ENCODE results near the gene SIDT1.
A peak's percentile ranks its signal among the peaks of the same experiment; 100 is the strongest.

SIDT1 gene

DNA sequence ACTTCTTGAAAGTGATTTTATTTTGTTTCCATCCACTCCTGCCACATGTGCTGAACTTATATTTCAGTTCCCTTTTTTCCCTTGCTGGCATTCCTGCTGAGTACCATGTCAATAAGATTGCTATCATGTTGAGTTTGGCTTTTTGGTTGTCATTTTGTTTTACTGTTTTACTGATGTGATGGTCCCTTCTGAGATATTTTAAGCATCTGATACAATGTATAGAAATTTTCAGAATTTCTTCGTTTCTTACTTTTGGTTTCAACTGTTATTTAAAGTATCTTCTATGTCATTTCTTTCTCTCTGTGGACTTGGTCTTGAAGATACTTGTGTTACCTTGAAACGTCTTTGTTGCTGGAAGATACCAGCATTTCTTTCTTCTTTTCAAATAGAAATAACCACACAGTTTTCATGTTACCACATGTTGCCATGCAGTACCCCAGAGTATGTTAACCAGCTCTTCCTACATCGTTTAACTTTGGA lies 14.1 kb downstream of the SIDT1 start:
- DNase-seq = no peak

DNA sequence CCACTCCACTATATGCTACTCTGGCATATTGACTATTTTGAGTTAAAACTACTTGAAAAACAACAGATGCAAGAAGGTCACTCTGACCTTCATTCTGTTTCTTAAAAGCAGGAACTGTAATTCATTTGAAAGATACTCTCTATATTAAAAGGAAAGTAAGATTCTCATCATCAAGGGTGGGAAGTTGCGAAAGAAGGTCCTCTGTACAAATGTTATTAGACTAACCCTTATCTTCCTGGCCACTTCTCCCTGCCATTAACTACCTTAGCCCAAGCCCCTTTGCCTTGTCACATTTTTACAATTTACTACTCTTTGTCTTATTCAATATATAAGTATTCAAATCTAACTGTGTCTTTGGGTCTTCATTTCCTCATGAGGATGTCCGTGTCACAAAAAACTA lies 16.1 kb downstream of the SIDT1 start:
- DNase-seq = no peak

DNA sequence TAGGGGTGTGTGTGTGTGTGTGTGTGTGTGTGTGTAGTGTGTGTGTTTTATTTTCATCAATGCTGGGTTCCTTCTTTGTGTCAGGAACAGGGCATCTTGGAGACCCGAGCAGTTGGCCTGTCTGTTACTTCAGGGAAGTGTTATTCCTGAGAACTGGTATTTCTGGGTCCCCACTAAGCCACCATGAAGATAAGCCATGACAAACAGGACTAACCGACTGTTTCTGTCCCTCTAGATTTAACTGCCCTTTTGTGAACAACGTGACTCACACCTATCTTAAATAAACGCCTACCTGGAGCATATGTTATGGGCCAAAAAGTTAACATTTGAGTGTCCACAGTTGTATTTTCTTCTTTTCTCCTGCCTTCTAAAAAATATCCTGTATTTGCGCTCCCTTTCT lies 19.5 kb downstream of the SIDT1 start:
- no peak for DNase-seq

DNA sequence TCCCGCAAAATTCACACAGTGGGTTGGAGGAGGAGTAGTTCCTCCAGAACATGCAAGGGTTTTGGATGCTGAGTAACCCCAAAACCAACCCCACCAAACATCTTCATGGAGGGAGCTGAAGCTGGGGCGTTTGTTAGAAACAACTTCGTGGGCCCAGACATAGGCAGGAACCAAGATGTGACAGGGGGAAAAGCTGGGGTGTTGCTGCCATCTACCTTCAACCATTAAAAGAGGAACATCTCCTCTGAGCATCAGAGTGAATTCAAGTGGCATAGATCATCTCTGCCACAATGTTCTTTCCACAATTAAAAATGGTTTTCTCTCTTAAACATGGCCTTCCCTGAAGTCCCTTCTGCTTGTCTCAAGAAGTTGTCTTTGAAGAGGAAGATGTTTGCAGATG lies 20.5 kb downstream of the SIDT1 start:
- no peak for DNase-seq

DNA sequence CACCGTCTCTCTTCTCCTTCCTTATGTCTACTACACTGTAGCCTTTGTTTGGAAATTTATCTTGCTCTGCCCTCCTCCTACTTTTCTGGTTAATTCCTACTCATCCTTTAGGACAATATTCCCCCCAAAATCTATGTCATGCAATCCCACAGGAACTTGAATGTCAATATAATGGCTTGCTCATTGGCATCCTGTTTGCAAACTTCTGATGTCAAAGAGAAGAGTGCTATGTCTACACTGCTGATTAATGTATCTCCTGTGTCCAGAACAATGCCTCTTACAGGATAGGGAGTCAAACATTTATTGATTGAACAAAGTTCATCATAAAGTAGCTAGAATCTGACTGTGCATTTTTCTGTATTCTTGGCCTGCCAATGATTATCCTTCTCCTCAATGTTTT lies 22.8 kb downstream of the SIDT1 start:
- DNase-seq = no peak

DNA sequence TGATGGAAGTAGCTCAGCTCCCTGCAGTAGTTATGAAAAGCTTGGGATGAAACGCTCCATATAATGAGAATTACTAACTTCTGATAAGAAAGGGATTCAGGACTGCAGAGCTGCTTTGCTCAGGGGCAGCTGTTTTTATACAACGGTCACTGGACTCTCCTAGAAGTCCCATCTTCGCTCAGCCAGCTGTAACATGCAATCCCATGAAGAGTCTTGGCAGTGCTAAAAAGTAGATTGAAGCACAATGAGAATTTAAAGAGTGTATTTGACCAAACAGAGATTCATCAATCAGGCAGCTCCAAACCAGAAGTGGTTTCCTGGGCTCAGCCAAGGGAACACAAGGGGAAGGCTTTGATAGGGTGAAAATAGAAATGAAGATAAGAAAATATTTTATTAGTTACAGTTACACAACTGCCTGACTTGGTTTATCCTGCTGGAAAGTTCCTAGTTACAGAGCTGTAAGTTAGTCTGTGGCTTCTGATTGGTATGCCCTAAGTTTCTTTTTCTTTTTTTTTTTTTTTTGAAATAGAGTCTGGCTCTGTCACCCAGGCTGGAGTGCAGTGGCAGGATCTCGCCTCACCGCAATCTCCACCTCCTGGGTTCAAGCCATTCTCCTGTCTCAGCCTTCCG lies 24.1 kb downstream of the SIDT1 start:
- DNase-seq = no peak

DNA sequence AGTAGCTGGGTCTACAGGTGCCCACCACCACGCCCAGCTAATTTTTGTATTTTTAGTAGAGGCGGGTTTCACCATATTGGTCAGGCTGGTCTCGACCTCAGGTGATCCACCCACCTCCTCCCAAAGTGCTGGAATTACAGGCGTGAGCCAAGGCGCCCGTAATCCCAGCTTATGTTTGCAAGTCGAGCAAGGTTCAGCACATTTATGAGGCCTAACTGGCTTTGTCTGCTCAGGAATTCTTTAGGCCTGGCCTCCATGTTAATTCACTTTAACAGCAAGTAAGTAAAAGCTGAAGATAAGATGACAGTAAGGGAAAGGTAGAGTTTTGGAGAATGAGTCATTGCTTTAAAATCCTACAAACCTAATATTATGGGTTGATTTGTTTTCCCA lies 24.6 kb downstream of the SIDT1 start:
- DNase-seq = no peak

DNA sequence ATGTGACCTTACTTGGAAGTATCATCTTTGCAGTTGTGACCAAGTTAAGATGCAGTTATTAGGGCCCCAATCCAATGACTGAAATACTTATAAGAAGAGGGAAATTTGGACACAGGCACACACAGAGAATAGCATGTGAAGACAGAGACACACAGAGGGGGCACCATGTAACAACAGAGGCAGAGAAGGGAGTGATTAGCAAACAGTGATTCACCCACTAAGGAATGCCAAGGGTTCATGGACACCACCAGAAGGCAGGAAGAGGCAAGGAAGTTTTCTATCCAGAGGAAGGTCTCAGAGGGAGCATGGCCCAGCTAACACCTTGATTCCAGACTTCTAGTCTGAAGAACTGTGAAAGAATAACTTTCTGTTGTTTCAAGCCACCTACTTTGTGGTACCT lies 25.0 kb downstream of the SIDT1 start:
- no peak for DNase-seq

DNA sequence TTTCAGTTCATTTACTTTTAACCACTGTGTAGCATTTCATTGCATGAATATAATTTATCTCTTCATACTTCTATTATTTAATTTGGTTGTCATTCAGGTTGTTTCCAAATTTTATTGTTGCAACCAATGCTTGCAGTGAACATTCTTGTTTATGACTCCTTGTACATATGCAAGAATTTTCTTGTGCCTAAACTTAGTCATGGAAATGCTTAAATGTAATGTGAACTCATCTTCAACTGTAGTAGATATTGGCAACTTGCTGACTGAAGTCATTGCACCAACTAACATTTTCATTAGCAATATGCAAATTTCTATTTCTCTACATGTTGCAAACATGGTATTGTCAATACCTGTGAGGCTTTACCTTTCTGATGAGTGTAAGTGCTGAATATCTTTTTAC lies 26.7 kb downstream of the SIDT1 start:
- no peak for DNase-seq

DNA sequence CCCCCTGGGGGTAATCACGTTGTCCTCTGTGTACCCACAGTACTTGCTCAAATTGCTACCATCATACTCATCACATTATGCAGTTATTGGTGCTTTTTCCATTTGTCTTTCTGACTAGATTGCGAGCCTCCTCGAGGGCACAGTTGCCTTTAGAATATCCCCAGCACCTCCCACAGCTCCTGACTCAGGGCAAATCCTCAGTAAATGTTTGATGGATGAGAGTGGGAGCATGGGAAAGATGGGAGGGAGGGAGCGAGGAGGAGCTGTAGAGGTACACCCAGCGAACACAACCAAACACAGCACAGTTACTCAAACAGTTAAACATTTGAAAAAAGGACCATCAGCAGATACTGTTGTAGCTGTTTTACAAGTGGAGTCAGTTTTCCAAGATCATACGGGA lies 27.9 kb downstream of the SIDT1 start:
- no peak for DNase-seq

DNA sequence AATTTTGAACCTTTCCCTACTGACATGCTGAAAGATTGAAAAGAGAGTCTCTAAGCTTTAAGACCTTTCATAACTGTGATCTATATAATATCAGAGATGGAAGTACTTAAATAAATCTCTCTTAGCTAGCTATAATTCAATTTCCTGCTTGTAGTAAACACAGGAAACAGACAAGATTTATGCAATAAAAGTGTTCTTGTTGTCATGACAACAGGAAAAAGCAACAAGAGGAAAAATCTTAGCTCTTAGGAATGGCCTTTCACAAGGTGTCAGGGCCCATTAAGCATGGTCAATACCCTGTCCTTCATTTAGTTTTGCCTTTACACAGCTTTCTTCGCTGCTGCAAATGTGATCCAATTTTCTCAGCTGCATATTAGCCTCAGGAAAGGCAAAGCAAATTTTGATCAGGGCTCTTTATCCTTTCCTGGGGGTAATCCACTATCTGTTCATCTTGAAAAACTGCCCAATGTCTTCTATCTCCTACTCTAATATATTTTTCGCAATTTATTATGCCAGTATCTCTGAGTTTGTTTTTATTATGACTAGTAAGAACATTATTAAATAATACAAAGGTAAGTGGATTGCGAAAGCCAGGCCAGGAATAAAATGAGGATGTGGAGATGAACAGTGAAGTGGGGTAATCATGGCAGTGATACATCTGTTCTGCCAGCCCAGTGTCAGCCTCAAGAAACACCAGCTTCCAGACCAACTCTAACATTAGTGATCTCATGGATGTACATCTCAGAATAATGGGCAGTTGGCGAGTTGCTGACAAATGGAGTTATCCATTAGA lies 28.7 kb downstream of the SIDT1 start:
- DNase-seq = peak; percentile 8

DNA sequence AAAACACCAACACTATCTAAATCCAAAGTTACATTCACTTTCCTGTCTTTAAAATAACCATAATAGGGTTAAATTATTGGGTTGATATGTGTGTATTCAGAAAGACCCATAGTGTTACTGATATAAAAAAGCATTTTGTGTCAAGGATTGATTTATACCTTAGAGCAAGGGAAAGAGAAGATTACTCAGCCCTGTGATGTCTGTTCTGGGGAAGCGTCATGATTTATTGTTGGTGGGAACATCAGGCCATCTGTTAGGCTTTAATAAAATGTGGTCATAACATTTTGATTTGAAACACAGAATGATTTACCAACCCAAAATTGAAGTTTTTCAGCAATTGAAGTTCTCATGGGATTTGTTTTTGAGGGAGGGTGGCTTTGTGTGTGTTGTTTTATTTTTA lies 33.2 kb downstream of the SIDT1 start:
- DNase-seq = no peak

DNA sequence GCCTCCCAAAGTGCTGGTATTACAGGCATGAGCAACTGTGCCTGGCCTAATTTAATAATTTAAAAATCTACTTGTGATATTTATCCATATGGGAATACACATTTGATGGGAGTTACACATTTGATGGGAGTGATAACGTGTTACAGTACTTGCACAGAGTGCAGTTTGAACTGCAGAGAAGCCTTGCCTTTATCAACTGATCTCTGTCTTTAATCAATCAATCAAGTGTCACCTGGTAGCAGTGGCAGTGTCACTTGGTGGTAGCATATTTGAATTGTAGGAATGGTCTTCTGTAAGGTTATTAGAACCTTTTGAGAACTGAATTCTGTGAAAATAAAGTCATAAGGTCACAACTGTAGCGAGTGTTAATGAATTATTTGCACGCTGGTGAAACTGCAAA lies 37.8 kb downstream of the SIDT1 start:
- DNase-seq = no peak

DNA sequence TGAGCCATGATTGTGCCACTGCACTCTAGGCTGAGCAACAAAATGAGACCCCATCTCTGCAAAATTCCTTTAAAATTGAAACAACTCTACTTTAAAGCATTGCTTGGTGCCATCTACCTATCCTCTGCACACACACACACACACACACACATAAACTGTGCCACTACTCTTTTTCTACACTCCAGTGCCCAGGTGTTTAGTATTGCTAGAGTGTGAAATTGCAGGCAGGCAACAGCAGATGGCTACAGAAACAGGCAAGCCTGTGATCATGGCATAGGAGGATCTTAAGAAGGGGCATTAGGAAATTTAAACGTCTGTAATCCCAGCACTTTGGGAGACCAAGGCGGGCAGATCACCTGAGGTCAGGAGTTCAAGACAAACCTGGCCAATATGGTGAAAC lies 39.0 kb downstream of the SIDT1 start:
- DNase-seq = no peak

DNA sequence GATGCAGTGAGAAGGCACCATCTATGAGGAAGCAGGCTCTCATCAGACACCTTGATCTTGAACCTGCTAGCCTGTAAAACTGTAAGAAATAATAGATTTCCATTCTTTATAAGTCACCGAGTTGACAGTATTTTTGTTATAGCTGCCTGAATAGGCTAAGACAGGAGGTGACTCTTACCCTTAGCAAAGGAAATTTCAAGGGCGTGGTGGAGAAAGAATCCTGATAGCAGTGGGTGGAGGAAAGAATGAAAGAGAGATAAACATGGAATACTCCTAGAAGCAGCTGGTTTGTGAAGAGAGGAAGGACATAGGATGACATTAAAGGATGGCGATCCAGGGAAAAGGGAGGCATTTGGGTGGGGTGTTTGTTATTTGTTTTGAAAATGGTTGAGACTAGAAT lies 41.4 kb downstream of the SIDT1 start:
- DNase-seq = no peak

DNA sequence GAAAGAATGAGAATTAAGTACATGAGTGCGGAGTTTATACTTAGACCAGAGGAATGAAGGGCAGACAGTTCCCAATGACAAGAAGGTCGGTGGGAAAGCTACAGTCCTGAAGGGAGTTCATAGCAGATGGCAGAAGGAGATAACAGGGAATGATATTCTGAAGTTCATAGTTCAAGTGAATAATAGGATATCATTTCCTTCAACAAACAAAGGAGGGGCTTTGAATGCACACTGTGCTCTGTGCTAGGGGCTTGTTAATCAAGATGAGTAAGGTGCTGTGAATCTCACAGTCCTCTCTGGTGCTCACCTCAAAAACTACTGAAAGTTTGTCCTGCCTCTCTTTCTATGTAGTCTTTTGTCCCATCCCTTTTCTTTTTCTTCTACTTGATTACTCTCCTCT lies 41.9 kb downstream of the SIDT1 start:
- DNase-seq = no peak

DNA sequence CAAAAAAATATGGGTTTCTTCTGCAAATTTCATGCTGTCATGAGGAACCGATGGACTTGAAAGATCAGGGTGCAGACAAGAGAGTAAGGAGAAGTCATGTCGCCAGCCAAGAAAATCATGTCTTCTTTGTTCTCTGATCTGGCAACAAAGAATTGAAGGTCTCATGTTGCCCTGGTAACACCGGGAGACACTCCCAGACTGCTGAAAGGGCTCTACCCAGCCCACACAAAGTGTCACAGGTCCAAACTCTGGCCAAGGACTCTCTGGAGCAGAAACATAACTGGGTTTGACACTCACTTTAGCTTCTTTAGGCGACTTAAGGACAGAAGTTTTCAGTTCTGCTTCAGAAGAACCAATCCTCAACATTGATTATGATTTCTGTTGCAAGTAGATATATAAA lies 42.9 kb downstream of the SIDT1 start:
- DNase-seq = peak; percentile 3

DNA sequence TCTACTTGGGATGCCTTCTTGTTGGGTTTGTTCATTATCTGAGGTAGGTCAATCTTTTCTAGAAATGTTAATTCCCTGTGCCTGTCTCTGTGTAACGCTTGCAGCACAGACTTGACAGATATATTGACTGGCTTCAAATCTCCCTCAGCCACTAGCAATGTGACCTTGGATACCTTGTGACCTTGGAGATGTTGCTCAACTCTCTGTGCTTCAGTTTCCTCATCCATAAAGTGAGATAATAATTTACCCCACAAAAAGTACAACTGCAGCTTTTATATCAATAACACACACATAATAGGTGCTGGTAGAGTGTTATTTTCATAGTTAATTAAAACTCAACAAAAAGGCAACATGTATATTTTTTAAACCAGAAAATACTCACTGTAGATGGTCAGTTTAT lies 52.9 kb downstream of the SIDT1 start:
- DNase-seq = no peak

DNA sequence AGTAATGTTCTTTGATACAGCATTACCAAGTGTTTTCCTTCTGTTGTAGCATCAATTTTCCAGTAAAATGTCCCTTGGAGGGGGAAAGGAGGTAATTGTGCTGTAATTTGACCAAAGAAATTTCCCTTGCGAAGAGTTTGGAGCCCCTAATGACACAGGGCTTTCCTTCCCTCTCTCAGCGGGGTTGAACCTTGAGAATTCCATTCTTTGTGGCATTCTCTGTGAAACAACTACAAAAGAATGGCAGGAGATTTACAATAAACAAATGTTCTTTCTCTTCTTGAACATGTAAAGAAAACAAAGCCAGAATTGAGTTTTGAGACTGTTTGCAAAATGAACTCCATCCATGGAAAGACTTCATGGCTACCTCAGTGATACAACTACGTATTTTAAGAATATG lies 53.4 kb downstream of the SIDT1 start:
- DNase-seq = no peak

DNA sequence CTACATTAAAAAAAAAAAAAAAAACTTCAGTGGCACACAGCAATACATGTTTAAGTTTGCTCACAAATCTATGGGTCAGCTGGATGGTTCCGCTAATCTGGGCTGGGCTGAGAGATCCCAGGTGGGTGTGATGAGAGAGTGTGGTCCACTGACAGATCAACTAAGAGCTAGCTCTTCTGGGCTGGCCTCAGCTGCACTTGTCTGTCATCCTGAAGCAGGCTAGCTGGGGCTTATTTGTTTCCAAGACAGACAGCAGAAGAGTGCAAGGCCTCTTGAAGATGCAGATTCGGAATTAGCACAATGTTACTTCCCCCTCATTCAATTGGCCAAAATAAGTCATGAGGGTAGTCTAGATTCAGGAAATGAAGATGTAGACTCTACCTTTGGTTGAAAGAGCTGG lies 56.5 kb downstream of the SIDT1 start:
- no peak for DNase-seq

DNA sequence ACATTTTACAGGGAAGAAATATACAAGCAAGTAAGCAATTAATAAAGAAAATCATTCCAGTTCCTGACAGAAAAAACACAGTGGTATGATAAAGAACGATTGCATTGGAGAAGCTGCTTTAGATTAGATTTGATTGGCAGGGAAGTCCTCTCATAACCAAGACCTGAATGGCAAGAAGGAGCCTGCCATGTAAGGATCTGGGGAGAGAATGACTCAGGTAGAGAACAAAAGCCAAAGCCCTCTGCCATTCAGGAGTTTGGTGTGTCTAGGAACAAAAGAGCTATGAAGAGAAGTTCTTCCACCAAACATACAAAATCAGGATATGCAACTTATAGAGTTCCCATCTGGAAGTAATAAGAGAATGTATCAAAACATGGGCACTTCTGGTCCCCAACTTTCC lies 57.6 kb downstream of the SIDT1 start:
- DNase-seq = no peak

DNA sequence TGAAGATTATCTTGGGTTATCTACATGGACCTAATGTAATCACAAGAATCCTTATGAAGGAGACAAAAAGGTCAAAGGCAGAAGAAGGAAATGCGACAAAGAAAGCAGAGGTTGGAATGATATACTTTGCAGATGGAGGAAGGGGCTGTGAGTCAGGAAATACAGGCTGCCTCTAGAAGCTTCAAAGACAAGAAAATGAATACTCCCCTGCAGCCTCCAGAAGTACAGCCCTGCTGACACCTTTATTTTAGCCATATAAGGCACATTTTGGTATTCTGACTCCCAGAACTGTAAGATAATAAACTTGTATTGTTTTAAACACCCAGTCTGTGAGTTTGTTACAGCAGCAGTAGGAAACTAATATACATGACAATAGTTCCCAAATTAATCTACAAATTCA lies 58.6 kb downstream of the SIDT1 start:
- DNase-seq = no peak

DNA sequence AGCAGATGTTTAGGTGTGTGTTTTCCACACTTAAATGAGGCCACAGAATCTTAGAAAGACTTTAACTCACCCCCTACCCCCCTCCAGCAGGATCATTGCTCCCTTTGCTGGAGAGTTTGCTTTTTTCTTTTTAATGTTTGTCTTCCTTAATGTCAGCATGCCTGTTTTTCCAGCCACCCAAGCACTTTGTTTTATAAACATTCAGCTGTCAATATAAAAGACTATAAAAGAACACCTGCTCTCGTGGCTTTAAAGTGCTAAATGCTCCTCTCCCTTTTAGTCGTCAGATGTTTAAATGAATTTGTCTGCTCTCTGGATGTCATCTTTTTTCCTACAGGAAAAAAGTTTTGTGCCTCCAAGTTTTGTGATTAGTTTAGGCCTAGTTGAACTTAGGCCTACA lies 61.7 kb downstream of the SIDT1 start:
- peak; percentile 18 for DNase-seq

DNA sequence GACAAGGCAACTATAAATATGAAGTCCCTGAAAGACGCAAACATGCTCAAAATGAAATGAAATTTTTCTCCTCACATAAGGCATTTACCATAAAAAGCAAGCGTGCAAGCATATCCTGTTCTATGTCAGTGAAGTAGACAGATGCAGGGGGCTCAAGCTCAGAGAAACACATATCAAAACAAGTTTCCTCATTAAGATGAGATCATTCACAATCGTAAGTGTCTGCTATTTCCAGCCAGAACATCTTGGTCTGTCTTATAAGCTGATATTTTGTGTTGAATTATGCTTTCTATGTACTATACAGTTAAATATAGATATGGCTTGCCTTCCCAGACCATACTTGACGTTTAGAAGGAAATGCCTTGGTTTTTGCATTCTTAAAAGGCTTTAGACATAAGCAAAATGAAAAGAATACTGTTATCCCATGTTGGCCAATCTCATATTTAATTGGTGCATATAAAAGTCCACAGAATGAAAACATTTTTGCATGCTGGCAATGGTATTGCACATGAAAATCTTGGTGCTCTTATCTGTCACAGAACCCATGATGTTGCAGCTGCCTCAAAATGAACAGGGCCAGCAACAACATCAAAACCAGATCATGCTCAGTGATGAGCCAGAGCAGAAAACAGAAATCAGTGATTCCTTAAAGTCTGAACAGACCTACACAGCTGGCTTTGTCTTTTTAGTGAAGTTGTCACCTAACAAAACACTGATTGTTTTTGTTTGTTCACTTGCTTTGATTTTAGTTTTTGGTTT lies 65.4 kb downstream of the SIDT1 start:
- no peak for DNase-seq
